Ishikawa (cell line): ENCODE data around the gene APOBR.

Experiments
- CEBPB ChIP-seq: IDR thresholded peaks from 2 replicates; pipeline ENCODE4 v1.6.1; 2012
- CREB1 ChIP-seq: IDR thresholded peaks from 2 replicates; pipeline ENCODE4 v1.6.1; 2012; ENCODE audit warnings: low read depth
- EGR1 ChIP-seq: IDR thresholded peaks from 2 replicates; pipeline ENCODE4 v1.6.1; 2012
- EP300 ChIP-seq: IDR thresholded peaks from 2 replicates; pipeline ENCODE4 v1.6.1; 2012; ENCODE audit warnings: borderline replicate concordance
- FOXM1 ChIP-seq: IDR thresholded peaks from 2 replicates; pipeline ENCODE4 v1.6.1; 2012; ENCODE audit warnings: low read depth, borderline replicate concordance
- MAX ChIP-seq: IDR thresholded peaks from 2 replicates; pipeline ENCODE4 v1.6.1; 2012
- NFIC ChIP-seq: IDR thresholded peaks from 2 replicates; pipeline ENCODE4 v1.6.1; 2012
- RAD21 ChIP-seq: IDR thresholded peaks from 2 replicates; pipeline ENCODE4 v1.6.1; 2012; ENCODE audit warnings: low read depth
- REST ChIP-seq: IDR thresholded peaks from 2 replicates; pipeline ENCODE4 v1.6.1; 2012; ENCODE audit warnings: low read depth, mild to moderate bottlenecking
- TAF1 ChIP-seq: IDR thresholded peaks from 2 replicates; pipeline ENCODE4 v1.6.1; 2012; ENCODE audit warnings: low read depth, mild to moderate bottlenecking
- TCF12 ChIP-seq: IDR thresholded peaks from 2 replicates; pipeline ENCODE4 v1.6.1; 2012; ENCODE audit warnings: low read depth
- TEAD4 ChIP-seq: IDR thresholded peaks from 2 replicates; pipeline ENCODE4 v1.6.1; 2012
- USF1 ChIP-seq: IDR thresholded peaks from 2 replicates; pipeline ENCODE4 v1.6.1; 2012
- YY1 ChIP-seq: IDR thresholded peaks from 2 replicates; pipeline ENCODE4 v1.6.1; 2012; ENCODE audit warnings: low read depth
- ZBTB7A ChIP-seq: IDR thresholded peaks from 2 replicates; pipeline ENCODE4 v1.6.1; 2012; ENCODE audit warnings: low read depth

Gene APOBR

GRCh38 chr16:28542646-28543045 is 48.2 kb downstream of the APOBR start:
- TF ChIP-seq REST (no peak), FOXM1 (no peak), CEBPB (no peak), NFIC (no peak), EGR1 (no peak), RAD21 (no peak), TCF12 (no peak), USF1 (no peak), TEAD4 (no peak), ZBTB7A (no peak), YY1 (no peak), MAX (no peak), EP300 (no peak), CREB1 (no peak), TAF1 (no peak)

- TF ChIP-seq REST (no peak), MAX (no peak), NFIC (no peak), YY1 (no peak), CREB1 (no peak), CEBPB (no peak), TAF1 (no peak), USF1 (no peak), EGR1 (no peak), RAD21 (no peak), EP300 (no peak), ZBTB7A (no peak), FOXM1 (no peak), TEAD4 (no peak), TCF12 (no peak)
Observed at GRCh38 chr16:28543072-28543471, 48.6 kb downstream of the APOBR start.

- no peak for TF ChIP-seq TCF12
Observed at GRCh38 chr16:28544998-28545397, 50.6 kb downstream of the APOBR start.

DNA sequence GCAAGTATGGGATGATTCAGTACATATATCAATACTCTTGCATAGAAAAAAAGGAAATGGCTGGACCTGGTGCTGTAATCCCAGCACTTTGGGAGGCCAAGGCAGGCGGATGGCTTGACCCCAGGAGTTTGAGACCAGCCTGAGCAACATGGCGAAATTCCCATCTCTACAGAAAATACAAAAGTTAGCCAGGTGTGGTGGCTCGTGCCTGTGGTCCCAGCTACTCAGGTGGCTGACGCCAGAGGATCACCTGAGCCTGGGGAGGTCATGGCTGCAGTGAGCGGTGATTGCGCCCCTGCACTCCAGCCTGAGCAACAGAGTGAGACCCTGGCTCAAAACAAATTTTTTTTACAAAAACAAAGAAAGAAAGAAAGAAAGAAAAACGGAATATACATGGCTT is 52.2 kb downstream of the APOBR start:
- TF ChIP-seq USF1 (no peak), TCF12 (no peak), MAX (no peak), REST (no peak), RAD21 (no peak), FOXM1 (no peak), CEBPB (no peak), TAF1 (no peak), YY1 (no peak), NFIC (no peak), EP300 (no peak), TEAD4 (no peak)
